Heart right ventricle (tissue), 16 donors: ENCODE data around the gene RSRC2. TPM values are rescaled to one million over a fixed set of nuclear protein-coding genes. Genes with fewer than 3 reads are reported as not detected.

Source experiments
- ATAC-seq, 8 donors: fragments of 200-7000 bp; cut with Tn5 transposase; one replicate each; pipeline ENCODE4 v1.9.1; 2020; ENCODE audit warnings: mild to moderate bottlenecking in 8 of 8, moderate library complexity in 8 of 8, moderate number of reproducible peaks in 1 of 8
- DNase-seq, 2 donors: peaks; one replicate each; pipeline ENCODE4 v3.0.0-alpha.2; 2020
- H3K27ac ChIP-seq, 10 donors: fragments of 200-600 bp; sonication (generic) in 2 of 10; one replicate each; pipeline versions ENCODE4 v1.5.0 to v1.8.0; 2020 to 2022; ENCODE audit warnings: mild to moderate bottlenecking in 3 of 10
- H3K27me3 ChIP-seq, 7 donors: fragments of 200-600 bp; one replicate each; pipeline ENCODE4 v1.8.0; 2021 to 2022; ENCODE audit warnings: mild to moderate bottlenecking in 2 of 7
- H3K36me3 ChIP-seq, 9 donors: fragments of 200-600 bp; sonication (generic) in 1 of 9; one replicate each; pipeline versions ENCODE4 v1.5.0 to v1.8.0; 2020 to 2022; ENCODE audit warnings: mild to moderate bottlenecking in 2 of 9
- H3K4me1 ChIP-seq, 9 donors: fragments of 200-600 bp; sonication (generic) in 1 of 9; one replicate each; pipeline versions ENCODE4 v1.5.0 to v1.8.0; 2020 to 2022; ENCODE audit warnings: mild to moderate bottlenecking in 4 of 9
- H3K4me3 ChIP-seq, 10 donors: fragments of 200-600 bp; sonication (generic) in 2 of 10; one replicate each; pipeline versions ENCODE4 v1.5.0 to v1.8.0; 2020 to 2022; ENCODE audit warnings: mild to moderate bottlenecking in 7 of 10, moderate library complexity in 2 of 10
- H3K9me3 ChIP-seq, 11 donors: fragments of 200-600 bp in 10 of 11; sonication (generic) in 2 of 11; one replicate each; pipeline versions ENCODE4 v1.5.0 to v1.8.0; 2013 to 2022; ENCODE audit warnings: mild to moderate bottlenecking in 2 of 11, control low read depth in 1 of 11, moderate library complexity in 1 of 11
- CTCF ChIP-seq, 9 donors: fragments of 200-600 bp; sonication (generic) in 2 of 9; IDR thresholded peaks; one replicate each; pipeline versions ENCODE4 v1.5.0 to v1.8.0; 2021 to 2022; ENCODE audit warnings: antibody characterized with exemption in 9 of 9, mild to moderate bottlenecking in 5 of 9, moderate library complexity in 1 of 9
- WGBS, 2 donors: extraction: QIAGEN DNeasy Blood & Tissue Kit; methylation state at CpG; one replicate each; pipeline ENCODE4 v1.1.7; 2013; ENCODE audit warnings: inconsistent platforms in 1 of 2; 5-methylcytosine and 5-hydroxymethylcytosine counted together
- intact Hi-C, 10 donors: fragments of 100-400 bp; cut with DNase I; formaldehyde crosslinking; loops; one replicate each; pipeline versions ENCODE4 v1.11.1 to v1.14.2; 2022
- polyA plus RNA-seq, 2 donors: library from polyadenylated mRNA; stranded (reverse); fragments of 200-250 nt; gene quantifications; one replicate each; pipeline ENCODE4 v1.2.3, GENCODE V29; 2013
- total RNA-seq, 10 donors: library from RNA; stranded (reverse); fragmentation: NEBNext Ultra II Directional in 3 of 10; extraction: Animal tissue kit (Norgen Biotek cat#: 25700) in 3 of 10; gene quantifications; one replicate each; pipeline versions ENCODE4 v1.2.1 to v1.2.4, GENCODE V29; 2021 to 2023
- donor health status: Arrhythmogenic right ventricular cardiomyopathy.
- donor health status: ischemic (EF 13 %, LVEDD 7.1; RV severe dilation, severe dysfunction).
- donor health status: healthy with polysubstance abuse.
- donor health status: DM: no; HTN: yes; CAD: no.
- donor health status: DM: no; HTN: no; CAD: no.
- donor health status: ischemic (EF 25% LVEDD 6.9; RV normal size, moderate dysfunction).
- donor health status: ischemic (EF 25% LVEDD 5.7; RV mildly dilated, moderate dysfunction).
- donor health status: healthy.
- donor health status: DM: yes; HTN: yes; CAD: no.
- donor health status: Ischemic cardiomyopathy.
- donor health status: ischemic (EF 35%, LVEDD 5.7; RV mildly dilated, moderate dysfunction).
- donor health status: nonischemic (EF 11% LVEDD 7.7; RV severe dilation, severe dysfunction).
- donor health status: DM: yes; HTN: yes; CAD: no.
- donor health status: PGD.
- donor health status: ischemic (EF 29% LVEDD 5.4; RV normal size, mild dysfunction).
- donor health status: nonischemic (EF 23%, LVEDD 6.1; RV moderate dilation, normal function).

RSRC2 gene
- total and polyA plus RNA-seq, 12 donors = 31.3 to 48.9 (median 40.6) TPM

GRCh38 chr12:122563361-122563760, 36.6 kb upstream of the RSRC2 start:
- Histone ChIP-seq H3K4me3 (no peak overlapping the region), H3K4me1 (no peaks in the 10 kb centered on the region), H3K27me3 (no peaks in the 10 kb centered on the region), H3K9me3 (peaks cover 0 to 4% (median 0%) of the 10 kb centered on the region in 11 donors), H3K27ac (no peak overlapping the region), H3K36me3 (peaks cover 0 to 74% (median 8%) of the 10 kb centered on the region in 9 donors)
- WGBS, 2 donors = 96 to 98% methylated on average over 4 of the region's 4 CpGs
- TF ChIP-seq CTCF (IDR thresholded peaks at IDR 0.05) = no peak
- ATAC-seq (no peak), DNase-seq (no peak)
- intact Hi-C loops = no loop called here

GRCh38 chr12:122560138-122560537, 33.4 kb upstream of the RSRC2 start:
- ATAC-seq (no peak), DNase-seq (no peak)
- Histone ChIP-seq H3K4me3 (no peak overlapping the region), H3K36me3 (peaks cover 0 to 69% (median 12%) of the 10 kb centered on the region in 9 donors), H3K27me3 (no peaks in the 10 kb centered on the region), H3K4me1 (no peaks in the 10 kb centered on the region), H3K9me3 (peaks cover 0 to 4% (median 0%) of the 10 kb centered on the region in 11 donors), H3K27ac (no peak overlapping the region)
- WGBS, 2 donors = 92 to 97% methylated on average over 3 of the region's 3 CpGs
- intact Hi-C loops = no loop called here
- TF ChIP-seq CTCF (IDR thresholded peaks at IDR 0.05) = no peak

- DNase-seq (no peak), ATAC-seq (no peak)
- H3K27ac ChIP-seq = no peak overlapping the region
- H3K4me1 ChIP-seq = no peaks in the 10 kb centered on the region
- no peak for TF ChIP-seq CTCF (IDR thresholded peaks at IDR 0.05)
- H3K27me3 ChIP-seq = no peaks in the 10 kb centered on the region
- WGBS, 2 donors = 98% methylated on average over 16 of the region's 16 CpGs
- H3K9me3 ChIP-seq = peaks cover 0 to 4% (median 0%) of the 10 kb centered on the region in 11 donors
- peaks cover 0 to 70% (median 12%) of the 10 kb centered on the region in 9 donors for H3K36me3 ChIP-seq
- H3K4me3 ChIP-seq = no peak overlapping the region
- intact Hi-C loops = no loop called here
Measured at GRCh38 chr12:122558745-122559641, 32.3 kb upstream of the RSRC2 start.

- no peaks in the 10 kb centered on the region for H3K27me3 ChIP-seq
- ATAC-seq = no peak
- H3K36me3 ChIP-seq = peaks cover 0 to 98% (median 5%) of the 10 kb centered on the region in 9 donors
- 92% methylated on average over 5 of the region's 5 CpGs for WGBS, 2 donors
- H3K9me3 ChIP-seq = no peaks in the 10 kb centered on the region
- TF ChIP-seq CTCF (IDR thresholded peaks at IDR 0.05) = no peak
- H3K4me1 ChIP-seq = no peaks in the 10 kb centered on the region
- DNase-seq = no peak
- intact Hi-C loops = no loop called here
- H3K27ac ChIP-seq = no peak overlapping the region
- no peak overlapping the region for H3K4me3 ChIP-seq
Measured at GRCh38 chr12:122547330-122547729, 20.6 kb upstream of the RSRC2 start.
